Astrocyte of the cerebellum (primary cell): ENCODE data around the gene PLXNA2.

ENCODE experiments used
- DNase-seq: peaks from one replicate; pipeline ENCODE4 v3.0.0-alpha.2; 2011; ENCODE audit warnings: low read depth
- H3K4me3 ChIP-seq: 2 replicates; pipeline ENCODE4 v1.5.1; 2011; ENCODE audit warnings: mild to moderate bottlenecking, low read depth, low read length, moderate library complexity
- in situ Hi-C: cut with HindIII; loops from 2 replicates; pipeline ENCODE4 v1.10.0; 2017; ENCODE audit warnings: low sequenced_read_pairs
- TF ChIP-seq, protein P1 (sequence below): IDR thresholded peaks from 2 replicates; pipeline ENCODE4 v1.5.1; 2012; ENCODE audit warnings: low read length, low read depth, moderate library complexity, mild to moderate bottlenecking; ENCODE audit errors: missing control alignments

The PLXNA2 gene

DNA sequence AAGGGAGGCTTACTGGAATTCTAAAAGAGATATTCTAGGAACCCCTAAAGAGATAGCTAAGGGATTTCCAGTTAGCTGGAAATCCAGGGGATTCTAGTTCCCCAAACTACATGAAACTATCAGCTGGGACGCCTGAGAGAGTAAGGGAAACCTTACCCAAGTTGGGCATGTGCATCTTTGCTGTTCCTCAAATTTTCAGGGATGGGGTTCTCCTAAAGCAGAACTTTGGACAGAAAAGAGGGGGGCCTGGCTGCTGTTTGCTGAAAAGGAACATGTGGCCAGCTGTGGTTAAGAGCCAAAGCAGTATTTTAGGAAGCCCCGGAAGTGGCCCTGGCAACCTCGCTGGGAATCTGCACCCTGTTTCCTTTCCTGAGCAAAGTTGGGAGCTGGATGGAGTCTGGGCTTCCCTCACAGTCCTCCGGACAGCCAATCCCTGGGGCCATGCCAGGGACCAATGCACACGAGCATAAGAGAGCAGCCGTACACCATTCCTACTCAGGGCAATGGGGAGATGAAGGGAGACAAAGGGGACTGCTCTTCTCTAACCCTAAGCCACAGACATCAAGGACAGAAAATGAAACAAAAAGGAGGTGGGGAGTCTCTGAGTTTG lies 154.3 kb downstream of the PLXNA2 start:
- in situ Hi-C loops, result no loop called here
- no peak for DNase-seq
- H3K4me3 ChIP-seq, result no peak overlapping the region
- TF ChIP-seq, protein P1, sequence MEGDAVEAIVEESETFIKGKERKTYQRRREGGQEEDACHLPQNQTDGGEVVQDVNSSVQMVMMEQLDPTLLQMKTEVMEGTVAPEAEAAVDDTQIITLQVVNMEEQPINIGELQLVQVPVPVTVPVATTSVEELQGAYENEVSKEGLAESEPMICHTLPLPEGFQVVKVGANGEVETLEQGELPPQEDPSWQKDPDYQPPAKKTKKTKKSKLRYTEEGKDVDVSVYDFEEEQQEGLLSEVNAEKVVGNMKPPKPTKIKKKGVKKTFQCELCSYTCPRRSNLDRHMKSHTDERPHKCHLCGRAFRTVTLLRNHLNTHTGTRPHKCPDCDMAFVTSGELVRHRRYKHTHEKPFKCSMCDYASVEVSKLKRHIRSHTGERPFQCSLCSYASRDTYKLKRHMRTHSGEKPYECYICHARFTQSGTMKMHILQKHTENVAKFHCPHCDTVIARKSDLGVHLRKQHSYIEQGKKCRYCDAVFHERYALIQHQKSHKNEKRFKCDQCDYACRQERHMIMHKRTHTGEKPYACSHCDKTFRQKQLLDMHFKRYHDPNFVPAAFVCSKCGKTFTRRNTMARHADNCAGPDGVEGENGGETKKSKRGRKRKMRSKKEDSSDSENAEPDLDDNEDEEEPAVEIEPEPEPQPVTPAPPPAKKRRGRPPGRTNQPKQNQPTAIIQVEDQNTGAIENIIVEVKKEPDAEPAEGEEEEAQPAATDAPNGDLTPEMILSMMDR, result no peak

- in situ Hi-C loops, result no loop called here
- DNase-seq, result no peak
- TF ChIP-seq, protein P1, result no peak
- no peak overlapping the region for H3K4me3 ChIP-seq
These were observed 155.0 kb downstream of the PLXNA2 start for GRCh38 chr1:208089149-208089548.

DNA sequence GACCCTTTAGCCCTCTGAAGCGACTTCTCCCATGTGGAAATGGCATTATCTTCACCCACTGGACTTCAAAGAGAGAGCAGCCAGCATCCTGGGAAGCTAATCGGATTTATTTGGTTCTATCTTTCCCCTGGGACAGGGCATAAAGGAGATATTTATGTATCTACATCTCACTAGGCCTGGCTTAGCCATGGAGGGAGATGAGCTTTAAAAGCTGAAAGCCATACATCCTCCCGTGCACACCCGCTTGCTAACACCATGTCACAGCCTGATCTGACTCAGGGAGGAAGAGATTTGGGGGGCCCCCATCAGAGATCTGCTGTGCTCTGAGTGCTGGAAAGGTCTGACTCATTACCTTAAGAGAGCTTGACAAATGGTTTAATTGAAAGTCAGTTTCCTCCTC lies 155.9 kb downstream of the PLXNA2 start:
- DNase-seq, result no peak
- in situ Hi-C loops, result no loop called here
- TF ChIP-seq, protein P1, result no peak
- no peak overlapping the region for H3K4me3 ChIP-seq

DNA sequence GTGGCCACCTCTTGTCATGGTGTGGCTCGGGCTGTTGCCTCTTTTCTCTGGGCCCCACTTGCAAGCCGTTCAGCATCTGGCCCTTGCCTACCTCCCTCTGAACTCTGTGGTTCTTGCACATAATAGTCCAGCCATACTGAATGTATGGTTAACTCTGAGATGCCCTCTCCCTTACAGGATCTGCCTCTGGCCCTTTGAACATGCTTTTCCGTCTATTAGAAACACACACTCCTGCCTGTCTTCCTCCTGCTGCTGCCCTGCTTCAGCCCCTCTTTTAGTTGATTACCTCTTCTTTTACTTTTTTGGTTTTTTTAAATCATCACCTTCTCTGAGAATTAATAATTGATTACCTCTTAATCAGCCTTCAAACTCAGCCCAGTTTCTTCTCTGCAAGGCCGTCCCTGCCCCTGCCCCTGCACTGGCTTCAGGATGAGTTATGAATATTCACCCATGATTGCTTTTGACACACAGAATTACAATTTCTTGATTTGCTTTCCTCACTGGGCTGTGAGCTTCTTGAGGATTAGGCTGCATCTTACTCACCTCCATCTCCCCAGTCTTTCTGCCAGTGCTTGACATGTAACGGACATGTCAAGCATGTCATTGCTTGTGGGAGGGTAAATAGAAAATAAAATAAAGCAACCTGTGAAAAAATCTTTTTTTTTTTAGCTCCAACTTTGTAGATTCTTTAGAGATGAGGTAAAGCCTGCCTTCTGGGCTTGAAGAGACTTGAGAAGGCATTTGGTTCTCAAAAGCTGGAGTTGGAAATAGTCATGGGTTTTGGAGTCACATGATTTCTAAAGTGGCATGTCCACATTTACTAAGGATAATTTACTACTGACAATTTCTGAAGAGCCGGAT lies 158.3 kb downstream of the PLXNA2 start:
- TF ChIP-seq, protein P1, result no peak
- in situ Hi-C loops, result no loop called here
- DNase-seq, result no peak
- no peak overlapping the region for H3K4me3 ChIP-seq

- no peak for DNase-seq
- TF ChIP-seq, protein P1, result no peak
- H3K4me3 ChIP-seq, result no peak overlapping the region
- in situ Hi-C loops, result no loop called here
These were observed 159.4 kb downstream of the PLXNA2 start for GRCh38 chr1:208084764-208085163.

DNA sequence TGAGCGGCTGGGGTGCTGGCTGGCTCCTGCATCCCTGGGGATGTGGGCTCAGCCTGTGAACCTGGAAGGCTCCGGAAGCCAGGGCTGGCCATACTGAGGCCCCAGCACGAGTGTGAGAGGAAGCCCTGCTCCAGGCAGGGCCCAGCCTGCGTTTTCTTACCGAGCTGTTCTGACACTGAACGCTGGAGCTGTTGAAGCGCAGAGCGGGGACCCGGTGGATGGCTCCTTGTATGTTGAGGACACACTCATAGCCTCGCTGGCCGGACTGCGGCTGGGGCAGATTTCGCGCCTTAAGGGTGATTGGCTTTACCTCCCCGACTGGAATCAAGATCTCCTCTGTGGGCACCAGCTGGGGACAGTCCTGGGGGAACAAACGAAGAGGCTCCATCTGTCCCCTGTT lies 160.0 kb downstream of the PLXNA2 start:
- no peak for DNase-seq
- in situ Hi-C loops, result no loop called here
- no peak overlapping the region for H3K4me3 ChIP-seq
- TF ChIP-seq, protein P1, result no peak
